ENCODE results near the gene MINDY1.

- no peak for TF ChIP-seq POLR2AphosphoS5 (IDR thresholded peaks at IDR 0.05; ENCODE audit: borderline replicate concordance, low read depth, low read length)
- TF ChIP-seq FOXP2 (optimal IDR thresholded peaks at IDR 0.05; ENCODE audit: control extremely low read depth, extremely low read length, insufficient read depth) = no peak
- TF ChIP-seq EZH2 (IDR thresholded peaks at IDR 0.05) = no peak
Observed at GRCh38 chr1:151056149-151056548, 49.4 kb upstream of the MINDY1 start.

Measured in SK-N-MC (cell line).